Smooth muscle cell (in vitro differentiated cells): Measurements from ENCODE around the gene BAZ2B. TPM values are rescaled to one million over a fixed set of nuclear protein-coding genes. Genes with fewer than 3 reads are reported as not detected.

ENCODE experiments used
- DNase-seq: peaks from one replicate; lab custom pipeline; 2025; ENCODE audit not compliant: unreplicated experiment; lab: John Stamatoyannopoulos, UW
- H2AFZ ChIP-seq: fragments of 200-600 bp; sonication (generic); 2 replicates; pipeline ENCODE4 v1.6.0; 2016; ENCODE audit warnings: antibody characterized with exemption, low read depth, mild to moderate bottlenecking
- H3F3A ChIP-seq: fragments of 200-600 bp; sonication (generic); 2 replicates; pipeline ENCODE4 v1.6.0; 2017; ENCODE audit warnings: antibody characterized with exemption, low read depth
- H3K27ac ChIP-seq: fragments of 200-600 bp; sonication (generic); 2 replicates; pipeline ENCODE4 v1.5.1; 2016; ENCODE audit warnings: low read depth, mild to moderate bottlenecking
- H3K27me3 ChIP-seq: fragments of 200-600 bp; sonication (generic); 2 replicates; pipeline ENCODE4 v1.6.1; 2016; ENCODE audit warnings: low read depth, mild to moderate bottlenecking
- H3K36me3 ChIP-seq: fragments of 200-600 bp; sonication (generic); 2 replicates; pipeline ENCODE4 v1.5.1; 2016; ENCODE audit warnings: low read depth
- H3K4me1 ChIP-seq: fragments of 200-600 bp; sonication (generic); 2 replicates; pipeline ENCODE4 v1.5.1; 2016; ENCODE audit warnings: low read depth
- H3K4me2 ChIP-seq: fragments of 200-600 bp; sonication (generic); 2 replicates; pipeline ENCODE4 v1.6.0; 2016; ENCODE audit warnings: mild to moderate bottlenecking
- H3K4me3 ChIP-seq: fragments of 200-600 bp; sonication (generic); 2 replicates; pipeline ENCODE4 v1.5.1; 2016; ENCODE audit warnings: mild to moderate bottlenecking
- H3K79me2 ChIP-seq: fragments of 200-600 bp; sonication (generic); 2 replicates; pipeline ENCODE4 v1.6.0; 2016; ENCODE audit warnings: low read depth, mild to moderate bottlenecking
- H3K9ac ChIP-seq: fragments of 200-600 bp; sonication (generic); 2 replicates; pipeline ENCODE4 v1.6.0; 2016; ENCODE audit warnings: low read depth
- H3K9me3 ChIP-seq: fragments of 200-600 bp; sonication (generic); replicated peaks from 2 replicates; pipeline ENCODE4 v1.5.1; 2016; ENCODE audit warnings: low read depth
- H4K20me1 ChIP-seq: fragments of 200-600 bp; sonication (generic); 2 replicates; pipeline ENCODE4 v1.6.0; 2016; ENCODE audit warnings: low read depth
- WGBS: methylation state at CpG from one replicate; pipeline ENCODE4 v1.1.7; 2016; ENCODE audit warnings: low lambda C conversion rate; 5-methylcytosine and 5-hydroxymethylcytosine counted together
- polyA plus RNA-seq: library from polyadenylated mRNA; unstranded; fragments of >200 nt; fragmentation: Nextera tagmentation; extraction: Ambion mirVana; gene quantifications from 2 replicates; pipeline ENCODE4 v1.2.1, GENCODE V29; 2016
- total RNA-seq: library from RNA; depleted of rRNA; stranded (reverse); fragments of >200 nt; gene quantifications from 2 replicates; pipeline ENCODE4 v1.2.3, GENCODE V29; 2014
- TF ChIP-seq, protein P1 (sequence below): fragments of 200-600 bp; sonication (generic); IDR thresholded peaks from 2 replicates; pipeline ENCODE4 v1.5.1; 2017; ENCODE audit warnings: borderline replicate concordance, mild to moderate bottlenecking, antibody characterized with exemption; ENCODE audit not compliant: insufficient read depth, poor library complexity, severe bottlenecking

The BAZ2B gene
- total and polyA plus RNA-seq, 2 experiments from 2014 or later, result 27.7 to 58.5 TPM

DNA sequence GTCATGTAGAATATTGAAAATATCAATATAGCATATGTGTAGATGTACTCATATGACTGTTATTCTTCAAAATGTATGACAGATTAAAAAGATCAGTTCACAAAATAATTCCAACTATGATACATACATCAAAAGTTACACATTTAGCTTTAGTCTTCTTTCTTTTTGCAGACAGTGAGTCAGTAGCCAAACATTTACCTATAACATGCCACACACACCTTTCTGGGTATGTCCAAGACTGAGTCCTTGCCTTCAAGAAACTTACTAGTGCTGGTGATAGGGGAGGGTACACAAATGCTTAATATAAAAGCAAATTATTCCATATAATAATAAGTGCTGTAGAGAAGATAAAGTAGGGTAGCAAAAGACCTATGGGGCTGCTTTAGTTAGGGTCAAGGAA is 176.9 kb downstream of the BAZ2B start:
- TF ChIP-seq, protein P1, sequence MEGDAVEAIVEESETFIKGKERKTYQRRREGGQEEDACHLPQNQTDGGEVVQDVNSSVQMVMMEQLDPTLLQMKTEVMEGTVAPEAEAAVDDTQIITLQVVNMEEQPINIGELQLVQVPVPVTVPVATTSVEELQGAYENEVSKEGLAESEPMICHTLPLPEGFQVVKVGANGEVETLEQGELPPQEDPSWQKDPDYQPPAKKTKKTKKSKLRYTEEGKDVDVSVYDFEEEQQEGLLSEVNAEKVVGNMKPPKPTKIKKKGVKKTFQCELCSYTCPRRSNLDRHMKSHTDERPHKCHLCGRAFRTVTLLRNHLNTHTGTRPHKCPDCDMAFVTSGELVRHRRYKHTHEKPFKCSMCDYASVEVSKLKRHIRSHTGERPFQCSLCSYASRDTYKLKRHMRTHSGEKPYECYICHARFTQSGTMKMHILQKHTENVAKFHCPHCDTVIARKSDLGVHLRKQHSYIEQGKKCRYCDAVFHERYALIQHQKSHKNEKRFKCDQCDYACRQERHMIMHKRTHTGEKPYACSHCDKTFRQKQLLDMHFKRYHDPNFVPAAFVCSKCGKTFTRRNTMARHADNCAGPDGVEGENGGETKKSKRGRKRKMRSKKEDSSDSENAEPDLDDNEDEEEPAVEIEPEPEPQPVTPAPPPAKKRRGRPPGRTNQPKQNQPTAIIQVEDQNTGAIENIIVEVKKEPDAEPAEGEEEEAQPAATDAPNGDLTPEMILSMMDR, result no peak
- Histone ChIP-seq H4K20me1 (no peaks in the 10 kb centered on the region), H3K27ac (no peak overlapping the region), H3K27me3 (no peaks in the 10 kb centered on the region), H3K4me3 (no peak overlapping the region), H3K36me3 (peaks cover 20% of the 10 kb centered on the region), H3K9me3 (no peaks in the 10 kb centered on the region), H3F3A (no peaks in the 10 kb centered on the region), H3K9ac (no peak overlapping the region), H3K4me1 (no peaks in the 10 kb centered on the region), H3K79me2 (no peaks in the 10 kb centered on the region), H2AFZ (no peak overlapping the region), H3K4me2 (no peak overlapping the region)
- no peak for DNase-seq

DNA sequence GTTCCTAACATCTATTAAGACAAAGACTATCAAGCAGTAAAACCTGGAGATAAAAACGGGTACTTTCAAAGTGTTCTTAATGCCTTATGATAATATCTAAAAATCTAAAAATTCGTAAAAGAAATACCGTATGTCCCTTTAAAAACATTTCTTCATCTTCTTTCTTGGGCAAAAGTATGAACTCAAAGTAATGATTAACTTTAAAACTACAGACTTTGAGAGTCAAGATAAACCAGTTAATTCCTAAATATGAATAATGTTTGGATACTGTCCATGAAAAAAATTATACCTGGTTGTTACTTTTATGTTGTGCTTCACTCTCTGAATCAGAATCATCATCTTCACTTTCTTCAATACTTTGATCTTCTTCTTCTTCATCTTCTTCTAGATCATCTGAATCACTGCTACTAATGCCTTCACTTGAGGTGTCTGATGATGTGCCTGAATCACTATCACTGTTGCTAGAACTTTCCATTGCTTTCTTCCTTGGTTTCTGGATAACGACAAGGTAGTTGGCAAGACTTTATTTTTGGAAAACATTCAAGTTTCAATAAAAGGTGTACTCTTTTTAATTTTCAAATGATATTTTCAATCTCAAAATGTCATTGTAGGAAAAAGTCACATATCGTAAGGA is 177.5 kb downstream of the BAZ2B start:
- no peak overlapping the region for H3K4me2 ChIP-seq
- WGBS, result 88% methylated on average over 5 of the region's 5 CpGs

DNA sequence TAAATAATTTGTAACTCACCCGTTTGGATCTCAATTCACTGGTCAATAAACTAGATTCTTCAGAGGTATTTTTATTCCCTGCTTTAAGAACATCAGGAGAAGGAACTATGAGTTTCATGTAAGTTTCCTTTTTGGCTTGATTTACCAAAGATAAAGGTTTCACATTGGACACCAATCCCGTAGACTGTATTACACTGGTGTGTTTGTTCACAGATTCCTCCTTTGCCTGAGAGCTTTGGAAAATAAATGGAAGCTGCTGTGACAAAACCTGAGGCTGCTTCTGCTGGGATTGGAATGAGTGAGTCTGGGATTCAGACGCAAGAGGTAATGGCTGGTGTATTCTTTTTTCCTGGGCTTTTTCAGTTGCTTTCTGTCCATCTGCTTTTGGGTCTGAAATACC is 178.1 kb downstream of the BAZ2B start:
- H3K36me3 ChIP-seq, result peaks cover 20% of the 10 kb centered on the region

More for the DNA sequence above, 177.5 kb downstream of the BAZ2B start:
- no peaks in the 10 kb centered on the region for H3K27me3 ChIP-seq
- no peaks in the 10 kb centered on the region for H4K20me1 ChIP-seq
- no peaks in the 10 kb centered on the region for H3K9me3 ChIP-seq
- H2AFZ ChIP-seq, result no peak overlapping the region
- no peaks in the 10 kb centered on the region for H3K79me2 ChIP-seq
- H3F3A ChIP-seq, result no peaks in the 10 kb centered on the region
- H3K9ac ChIP-seq, result no peak overlapping the region
- peaks cover 20% of the 10 kb centered on the region for H3K36me3 ChIP-seq
- no peaks in the 10 kb centered on the region for H3K4me1 ChIP-seq
- no peak overlapping the region for H3K27ac ChIP-seq
- DNase-seq, result no peak
- TF ChIP-seq, protein P1, result no peak
- H3K4me3 ChIP-seq, result no peak overlapping the region

More for the DNA sequence above, 178.1 kb downstream of the BAZ2B start:
- Histone ChIP-seq H3K79me2 (no peaks in the 10 kb centered on the region), H3F3A (no peaks in the 10 kb centered on the region), H2AFZ (no peak overlapping the region), H3K9ac (no peak overlapping the region), H3K4me2 (no peak overlapping the region), H3K9me3 (no peaks in the 10 kb centered on the region), H3K27me3 (no peaks in the 10 kb centered on the region), H4K20me1 (no peaks in the 10 kb centered on the region), H3K4me3 (no peak overlapping the region), H3K27ac (no peak overlapping the region), H3K4me1 (no peaks in the 10 kb centered on the region)
- TF ChIP-seq, protein P1, result no peak
- WGBS, result 96% methylated on average over 3 of the region's 3 CpGs
- DNase-seq, result no peak
